Measurements from ENCODE around the gene ERCC6L2.
A peak's percentile ranks its signal among the peaks of the same experiment; 100 is the strongest.

Gene ERCC6L2

GRCh38 chr9:95870906-95871305 is 4.6 kb upstream of the ERCC6L2 start:
- WGBS: no CpG with 5 or more reads among the region's 1 CpG
- no peaks in the 10 kb centered on the region for H3K36me3 ChIP-seq (ENCODE audit: insufficient read depth, low read length)
- H3K9me3 ChIP-seq (ENCODE audit: insufficient read depth, low read depth, low read length): no peaks in the 10 kb centered on the region
- peaks cover 7% of the 10 kb centered on the region; the same call in 1 of the 2 replicates for H3K4me1 ChIP-seq (ENCODE audit: insufficient read depth, low read length)
- no peaks in the 10 kb centered on the region for H3K27me3 ChIP-seq (ENCODE audit: insufficient read depth, low read length)
- H3K27ac ChIP-seq (ENCODE audit: low read depth, low read length): no peak overlapping the region
- H3K9ac ChIP-seq (ENCODE audit: low read depth, low read length): no peak overlapping the region
- H3K4me3 ChIP-seq (ENCODE audit: low read length): no peak overlapping the region

GRCh38 chr9:95874303-95874988 is 1.0 kb upstream of the ERCC6L2 start:
- H3K9ac ChIP-seq (ENCODE audit: low read depth, low read length): no peak overlapping the region; the same call in 1 of the 2 replicates
- no peak overlapping the region for H3K4me3 ChIP-seq (ENCODE audit: low read length)
- H3K27me3 ChIP-seq (ENCODE audit: insufficient read depth, low read length): no peaks in the 10 kb centered on the region
- H3K4me1 ChIP-seq (ENCODE audit: insufficient read depth, low read length): peaks cover 7% of the 10 kb centered on the region; the same call in 1 of the 2 replicates
- WGBS: 40% methylated on average over 10 of the region's 10 CpGs
- H3K9me3 ChIP-seq (ENCODE audit: insufficient read depth, low read depth, low read length): no peaks in the 10 kb centered on the region
- no peaks in the 10 kb centered on the region for H3K36me3 ChIP-seq (ENCODE audit: insufficient read depth, low read length)
- H3K27ac ChIP-seq (ENCODE audit: low read depth, low read length): peak overlapping the region; percentile 80

- Histone ChIP-seq H3K36me3 (ENCODE audit: insufficient read depth, low read length) (no peaks in the 10 kb centered on the region), H3K27me3 (ENCODE audit: insufficient read depth, low read length) (no peaks in the 10 kb centered on the region), H3K4me3 (ENCODE audit: low read length) (no peak overlapping the region), H3K9ac (ENCODE audit: low read depth, low read length) (no peak overlapping the region; the same call in 1 of the 2 replicates), H3K9me3 (ENCODE audit: insufficient read depth, low read depth, low read length) (no peaks in the 10 kb centered on the region), H3K27ac (ENCODE audit: low read depth, low read length) (peak overlapping the region; percentile 80), H3K4me1 (ENCODE audit: insufficient read depth, low read length) (peaks cover 7% of the 10 kb centered on the region; the same call in 1 of the 2 replicates)
- WGBS: under 1% methylated on average over 19 of the region's 20 CpGs
Measured at GRCh38 chr9:95874989-95875304, 544 bp upstream of the ERCC6L2 start.

- Histone ChIP-seq H3K36me3 (ENCODE audit: insufficient read depth, low read length) (peaks cover 4% of the 10 kb centered on the region), H3K4me3 (ENCODE audit: low read length) (no peak overlapping the region), H3K9ac (ENCODE audit: low read depth, low read length) (no peak overlapping the region; the same call in 1 of the 2 replicates), H3K27ac (ENCODE audit: low read depth, low read length) (peak overlapping the region; percentile 98), H3K9me3 (ENCODE audit: insufficient read depth, low read depth, low read length) (no peaks in the 10 kb centered on the region), H3K4me1 (ENCODE audit: insufficient read depth, low read length) (peaks cover 7% of the 10 kb centered on the region; the same call in 1 of the 2 replicates), H3K27me3 (ENCODE audit: insufficient read depth, low read length) (no peaks in the 10 kb centered on the region)
- WGBS: 3% methylated on average over 9 of the region's 9 CpGs
Measured at GRCh38 chr9:95876138-95876444, 600 bp downstream of the ERCC6L2 start.

GRCh38 chr9:95876595-95876994 is 1.1 kb downstream of the ERCC6L2 start:
- H3K27me3 ChIP-seq (ENCODE audit: insufficient read depth, low read length): no peaks in the 10 kb centered on the region
- peaks cover 9% of the 10 kb centered on the region for H3K36me3 ChIP-seq (ENCODE audit: insufficient read depth, low read length)
- no peak overlapping the region for H3K4me3 ChIP-seq (ENCODE audit: low read length)
- no peaks in the 10 kb centered on the region for H3K9me3 ChIP-seq (ENCODE audit: insufficient read depth, low read depth, low read length)
- H3K27ac ChIP-seq (ENCODE audit: low read depth, low read length): no peak overlapping the region
- no peak overlapping the region; the same call in 1 of the 2 replicates for H3K9ac ChIP-seq (ENCODE audit: low read depth, low read length)
- H3K4me1 ChIP-seq (ENCODE audit: insufficient read depth, low read length): peaks cover 7% of the 10 kb centered on the region; the same call in 1 of the 2 replicates
- 25% methylated on average over 3 of the region's 3 CpGs for WGBS

- Histone ChIP-seq H3K4me3 (ENCODE audit: low read length) (no peak overlapping the region), H3K9ac (ENCODE audit: low read depth, low read length) (no peak overlapping the region)
Measured at GRCh38 chr9:95877984-95878383, 2.5 kb downstream of the ERCC6L2 start.

GRCh38 chr9:95879591-95879990 is 4.1 kb downstream of the ERCC6L2 start:
- Histone ChIP-seq H3K9ac (ENCODE audit: low read depth, low read length) (no peak overlapping the region), H3K4me3 (ENCODE audit: low read length) (no peak overlapping the region), H3K27ac (ENCODE audit: low read depth, low read length) (no peak overlapping the region), H3K36me3 (ENCODE audit: insufficient read depth, low read length) (peaks cover 35% of the 10 kb centered on the region), H3K27me3 (ENCODE audit: insufficient read depth, low read length) (no peaks in the 10 kb centered on the region), H3K4me1 (ENCODE audit: insufficient read depth, low read length) (peaks cover under 1% of the 10 kb centered on the region; the same call in 1 of the 2 replicates), H3K9me3 (ENCODE audit: insufficient read depth, low read depth, low read length) (no peaks in the 10 kb centered on the region)

More at GRCh38 chr9:95877984-95878383, 2.5 kb downstream of the ERCC6L2 start:
- Histone ChIP-seq H3K4me1 (ENCODE audit: insufficient read depth, low read length) (peaks cover 7% of the 10 kb centered on the region; the same call in 1 of the 2 replicates), H3K36me3 (ENCODE audit: insufficient read depth, low read length) (peaks cover 23% of the 10 kb centered on the region), H3K27me3 (ENCODE audit: insufficient read depth, low read length) (no peaks in the 10 kb centered on the region), H3K27ac (ENCODE audit: low read depth, low read length) (no peak overlapping the region), H3K9me3 (ENCODE audit: insufficient read depth, low read depth, low read length) (no peaks in the 10 kb centered on the region)
- 97% methylated on average over 1 of the region's 1 CpG for WGBS

GRCh38 chr9:95880021-95880690 is 4.7 kb downstream of the ERCC6L2 start:
- H3K9me3 ChIP-seq (ENCODE audit: insufficient read depth, low read depth, low read length): no peaks in the 10 kb centered on the region
- no peak overlapping the region for H3K27ac ChIP-seq (ENCODE audit: low read depth, low read length)
- H3K4me3 ChIP-seq (ENCODE audit: low read length): no peak overlapping the region
- peaks cover 41% of the 10 kb centered on the region for H3K36me3 ChIP-seq (ENCODE audit: insufficient read depth, low read length)
- H3K27me3 ChIP-seq (ENCODE audit: insufficient read depth, low read length): no peaks in the 10 kb centered on the region
- H3K9ac ChIP-seq (ENCODE audit: low read depth, low read length): no peak overlapping the region
- 83% methylated on average over 1 of the region's 4 CpGs for WGBS
- no peaks in the 10 kb centered on the region for H3K4me1 ChIP-seq (ENCODE audit: insufficient read depth, low read length)

GRCh38 chr9:95887926-95888497 is 12.5 kb downstream of the ERCC6L2 start:
- Histone ChIP-seq H3K9ac (ENCODE audit: low read depth, low read length) (no peak overlapping the region), H3K9me3 (ENCODE audit: insufficient read depth, low read depth, low read length) (peaks cover 2% of the 10 kb centered on the region; the same call in 1 of the 2 replicates), H3K27me3 (ENCODE audit: insufficient read depth, low read length) (no peaks in the 10 kb centered on the region), H3K4me3 (ENCODE audit: low read length) (no peak overlapping the region), H3K36me3 (ENCODE audit: insufficient read depth, low read length) (peaks cover 38% of the 10 kb centered on the region), H3K27ac (ENCODE audit: low read depth, low read length) (no peak overlapping the region), H3K4me1 (ENCODE audit: insufficient read depth, low read length) (no peaks in the 10 kb centered on the region)
- no CpG with 5 or more reads among the region's 1 CpG for WGBS

GRCh38 chr9:95890594-95890993 is 15.1 kb downstream of the ERCC6L2 start:
- no peak overlapping the region for H3K9ac ChIP-seq (ENCODE audit: low read depth, low read length)

GRCh38 chr9:95891067-95891671 is 15.7 kb downstream of the ERCC6L2 start:
- H3K27me3 ChIP-seq (ENCODE audit: insufficient read depth, low read length): no peaks in the 10 kb centered on the region

More at GRCh38 chr9:95890594-95890993, 15.1 kb downstream of the ERCC6L2 start:
- Histone ChIP-seq H3K4me1 (ENCODE audit: insufficient read depth, low read length) (no peaks in the 10 kb centered on the region), H3K4me3 (ENCODE audit: low read length) (no peak overlapping the region), H3K27me3 (ENCODE audit: insufficient read depth, low read length) (no peaks in the 10 kb centered on the region), H3K36me3 (ENCODE audit: insufficient read depth, low read length) (peaks cover 22% of the 10 kb centered on the region; the same call in 1 of the 2 replicates), H3K27ac (ENCODE audit: low read depth, low read length) (no peak overlapping the region), H3K9me3 (ENCODE audit: insufficient read depth, low read depth, low read length) (peaks cover 2% of the 10 kb centered on the region; the same call in 1 of the 2 replicates)
- 98% methylated on average over 4 of the region's 4 CpGs for whole genome bisulfite sequencing

More at GRCh38 chr9:95891067-95891671, 15.7 kb downstream of the ERCC6L2 start:
- Histone ChIP-seq H3K27ac (ENCODE audit: low read depth, low read length) (no peak overlapping the region), H3K4me1 (ENCODE audit: insufficient read depth, low read length) (no peaks in the 10 kb centered on the region), H3K36me3 (ENCODE audit: insufficient read depth, low read length) (peaks cover 22% of the 10 kb centered on the region; the same call in 1 of the 2 replicates), H3K9me3 (ENCODE audit: insufficient read depth, low read depth, low read length) (peaks cover 2% of the 10 kb centered on the region; the same call in 1 of the 2 replicates), H3K9ac (ENCODE audit: low read depth, low read length) (no peak overlapping the region), H3K4me3 (ENCODE audit: low read length) (no peak overlapping the region)
- WGBS: 97% methylated on average over 7 of the region's 8 CpGs

All from HUES64 (cell line).